ENCODE data around the gene SUCLG1. TPM values are rescaled to one million over a fixed set of nuclear protein-coding genes. Genes with fewer than 3 reads are reported as not detected.

SUCLG1 gene
- total RNA-seq, 1 donor from 2014 or later, result 40.2 TPM

DNA sequence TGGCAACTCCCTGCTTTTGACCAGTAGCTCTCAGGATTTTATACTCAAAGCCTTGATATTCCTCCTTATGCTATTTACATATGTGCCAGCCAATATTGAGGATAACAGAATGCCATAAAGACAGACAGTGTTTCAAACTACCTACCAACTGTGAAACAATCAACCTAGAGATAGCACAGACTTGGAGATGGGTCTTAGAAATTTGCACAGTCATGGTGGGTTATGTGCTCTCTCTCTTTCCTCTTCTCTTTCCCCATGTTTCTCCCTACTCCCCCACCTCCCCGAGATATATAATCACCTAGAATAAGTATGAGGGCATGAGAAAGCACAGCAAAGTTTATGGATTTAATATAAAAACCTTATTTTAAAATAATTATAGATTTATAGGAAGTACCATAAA, 24.2 kb upstream of the SUCLG1 start:
- H3K27me3 ChIP-seq, result no peaks in the 10 kb centered on the region
- no peaks in the 10 kb centered on the region for H3F3A ChIP-seq (ENCODE audit: low read depth)
- H3K9ac ChIP-seq, result no peak overlapping the region
- H3K79me2 ChIP-seq (ENCODE audit: low read depth), result no peaks in the 10 kb centered on the region
- Mint-ChIP-seq H3K4me1 (peaks cover 13% of the 10 kb centered on the region), H3K36me3 (no peaks in the 10 kb centered on the region), H3K27ac (no peak overlapping the region), H3K4me3 (no peak overlapping the region), H3K9me3 (peaks cover 4% of the 10 kb centered on the region), H3K27me3 (ENCODE audit: insufficient read depth, low read depth) (peaks cover 9% of the 10 kb centered on the region)
- DNase-seq (ENCODE audit: low spot score), result no peak
- no peaks in the 10 kb centered on the region for H3K9me3 ChIP-seq (ENCODE audit: low read depth)
- TF ChIP-seq EZH2phosphoT487 (IDR thresholded peaks at IDR 0.05), result no peak
- no peak for TF ChIP-seq EZH2 (IDR thresholded peaks at IDR 0.05)
- TF ChIP-seq, protein P1, sequence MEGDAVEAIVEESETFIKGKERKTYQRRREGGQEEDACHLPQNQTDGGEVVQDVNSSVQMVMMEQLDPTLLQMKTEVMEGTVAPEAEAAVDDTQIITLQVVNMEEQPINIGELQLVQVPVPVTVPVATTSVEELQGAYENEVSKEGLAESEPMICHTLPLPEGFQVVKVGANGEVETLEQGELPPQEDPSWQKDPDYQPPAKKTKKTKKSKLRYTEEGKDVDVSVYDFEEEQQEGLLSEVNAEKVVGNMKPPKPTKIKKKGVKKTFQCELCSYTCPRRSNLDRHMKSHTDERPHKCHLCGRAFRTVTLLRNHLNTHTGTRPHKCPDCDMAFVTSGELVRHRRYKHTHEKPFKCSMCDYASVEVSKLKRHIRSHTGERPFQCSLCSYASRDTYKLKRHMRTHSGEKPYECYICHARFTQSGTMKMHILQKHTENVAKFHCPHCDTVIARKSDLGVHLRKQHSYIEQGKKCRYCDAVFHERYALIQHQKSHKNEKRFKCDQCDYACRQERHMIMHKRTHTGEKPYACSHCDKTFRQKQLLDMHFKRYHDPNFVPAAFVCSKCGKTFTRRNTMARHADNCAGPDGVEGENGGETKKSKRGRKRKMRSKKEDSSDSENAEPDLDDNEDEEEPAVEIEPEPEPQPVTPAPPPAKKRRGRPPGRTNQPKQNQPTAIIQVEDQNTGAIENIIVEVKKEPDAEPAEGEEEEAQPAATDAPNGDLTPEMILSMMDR (IDR thresholded peaks at IDR 0.05), result no peak
- H4K20me1 ChIP-seq (ENCODE audit: low read depth), result no peaks in the 10 kb centered on the region
- no peak overlapping the region for H3K27ac ChIP-seq
- H3K4me3 ChIP-seq, result no peak overlapping the region
- H2AFZ ChIP-seq (replicated peaks), result no peak overlapping the region
- H3K36me3 ChIP-seq, result no peaks in the 10 kb centered on the region
- no peak overlapping the region for H3K4me2 ChIP-seq
- H3K4me1 ChIP-seq, result peaks cover 11% of the 10 kb centered on the region

DNA sequence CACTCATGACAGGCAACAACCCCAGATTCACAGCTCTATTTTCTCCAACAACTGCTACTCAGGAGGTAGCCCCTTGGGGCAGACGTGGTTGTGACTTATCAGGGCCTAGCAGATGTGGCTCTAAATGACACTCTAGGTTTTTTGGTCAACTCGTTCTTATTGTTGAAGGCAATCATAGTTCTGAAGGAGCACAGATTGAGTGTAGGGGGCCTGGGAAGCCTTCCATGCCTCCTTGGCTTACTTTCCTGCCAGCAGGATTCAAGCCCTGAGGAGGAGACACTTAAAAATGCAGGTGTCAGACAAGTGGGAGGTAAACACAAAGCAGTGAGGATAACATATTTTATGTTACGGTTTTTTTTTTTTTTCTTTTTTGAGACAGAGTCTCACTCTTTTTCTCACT, 23.5 kb upstream of the SUCLG1 start:
- Histone ChIP-seq H3K27ac (no peak overlapping the region), H3K79me2 (ENCODE audit: low read depth) (no peaks in the 10 kb centered on the region), H3K36me3 (no peaks in the 10 kb centered on the region), H4K20me1 (ENCODE audit: low read depth) (no peaks in the 10 kb centered on the region), H3K4me1 (peaks cover 7% of the 10 kb centered on the region), H3K9ac (no peak overlapping the region), H3K9me3 (ENCODE audit: low read depth) (no peaks in the 10 kb centered on the region), H3K27me3 (no peaks in the 10 kb centered on the region), H3F3A (ENCODE audit: low read depth) (no peaks in the 10 kb centered on the region), H3K4me2 (no peak overlapping the region), H3K4me3 (no peak overlapping the region), H2AFZ (replicated peaks) (no peak overlapping the region)
- no peak for TF ChIP-seq EZH2phosphoT487 (IDR thresholded peaks at IDR 0.05)
- TF ChIP-seq, protein P1 (IDR thresholded peaks at IDR 0.05), result no peak
- TF ChIP-seq EZH2 (IDR thresholded peaks at IDR 0.05), result no peak
- Mint-ChIP-seq H3K27ac (no peak overlapping the region), H3K9me3 (peaks cover 8% of the 10 kb centered on the region), H3K27me3 (ENCODE audit: insufficient read depth, low read depth) (peaks cover 11% of the 10 kb centered on the region), H3K4me1 (peaks cover 8% of the 10 kb centered on the region), H3K36me3 (no peaks in the 10 kb centered on the region), H3K4me3 (no peak overlapping the region)
- DNase-seq (ENCODE audit: low spot score), result no peak

DNA sequence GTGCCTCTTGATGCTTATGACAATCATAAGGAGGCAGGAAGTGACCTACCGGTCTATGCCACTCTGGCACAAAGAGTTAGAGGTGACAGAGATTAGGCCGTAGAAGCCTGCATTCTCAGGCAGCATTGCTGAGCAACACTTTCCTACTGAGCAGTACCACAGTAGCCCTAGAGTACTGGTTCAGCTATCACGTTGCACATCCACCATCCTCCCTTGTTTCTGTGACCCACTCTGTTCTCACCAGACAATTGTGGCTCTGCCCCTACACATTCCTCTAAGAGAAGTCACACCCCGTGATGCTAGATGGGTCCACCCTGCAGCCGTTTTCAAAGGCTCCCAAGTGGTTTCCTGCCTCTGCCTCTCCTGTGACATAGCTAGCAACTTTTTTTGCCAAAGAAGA, 22.6 kb upstream of the SUCLG1 start:
- no peak overlapping the region for H3K27ac ChIP-seq
- peaks cover 17% of the 10 kb centered on the region for H3K9me3 Mint-ChIP-seq
- no peak overlapping the region for H3K4me3 ChIP-seq
- H3K4me3 Mint-ChIP-seq, result no peak overlapping the region
- no peaks in the 10 kb centered on the region for H3K4me1 ChIP-seq
- no peak for TF ChIP-seq EZH2 (IDR thresholded peaks at IDR 0.05)
- TF ChIP-seq EZH2phosphoT487 (IDR thresholded peaks at IDR 0.05), result no peak
- TF ChIP-seq, protein P1 (IDR thresholded peaks at IDR 0.05), result no peak
- H2AFZ ChIP-seq (replicated peaks), result no peak overlapping the region
- H3K36me3 Mint-ChIP-seq, result no peaks in the 10 kb centered on the region
- no peaks in the 10 kb centered on the region for H3K36me3 ChIP-seq
- no peak overlapping the region for H3K9ac ChIP-seq
- no peaks in the 10 kb centered on the region for H3F3A ChIP-seq (ENCODE audit: low read depth)
- H3K4me2 ChIP-seq, result no peak overlapping the region
- H3K79me2 ChIP-seq (ENCODE audit: low read depth), result no peaks in the 10 kb centered on the region
- no peak for DNase-seq (ENCODE audit: low spot score)
- H3K27me3 ChIP-seq, result no peaks in the 10 kb centered on the region
- H3K9me3 ChIP-seq (ENCODE audit: low read depth), result no peaks in the 10 kb centered on the region
- H3K4me1 Mint-ChIP-seq, result peaks cover 2% of the 10 kb centered on the region
- no peaks in the 10 kb centered on the region for H4K20me1 ChIP-seq (ENCODE audit: low read depth)
- H3K27ac Mint-ChIP-seq, result no peak overlapping the region
- peaks cover 11% of the 10 kb centered on the region for H3K27me3 Mint-ChIP-seq (ENCODE audit: insufficient read depth, low read depth)
